KOPT-K1 (cell line): Measurements from ENCODE around the gene VWA7.

Experiments
- H3K27ac ChIP-seq: fragments of 200-600 bp; sonication (generic); 2 replicates; pipeline ENCODE4 v1.5.1; 2016; ENCODE audit warnings: antibody characterized with exemption, mild to moderate bottlenecking, low read depth, low read length; ENCODE audit not compliant: poor library complexity, severe bottlenecking
- H3K36me3 ChIP-seq: fragments of 200-600 bp; sonication (generic); 2 replicates; pipeline ENCODE4 v1.5.1; 2017; ENCODE audit warnings: antibody characterized with exemption, mild to moderate bottlenecking, low read length, moderate library complexity; ENCODE audit not compliant: insufficient read depth
- H3K9me3 ChIP-seq: fragments of 200-600 bp; sonication (generic); 2 replicates; pipeline ENCODE4 v1.5.1; 2017; ENCODE audit warnings: antibody characterized with exemption, low read length, mild to moderate bottlenecking; ENCODE audit not compliant: insufficient read depth, poor library complexity, severe bottlenecking

The VWA7 gene

DNA sequence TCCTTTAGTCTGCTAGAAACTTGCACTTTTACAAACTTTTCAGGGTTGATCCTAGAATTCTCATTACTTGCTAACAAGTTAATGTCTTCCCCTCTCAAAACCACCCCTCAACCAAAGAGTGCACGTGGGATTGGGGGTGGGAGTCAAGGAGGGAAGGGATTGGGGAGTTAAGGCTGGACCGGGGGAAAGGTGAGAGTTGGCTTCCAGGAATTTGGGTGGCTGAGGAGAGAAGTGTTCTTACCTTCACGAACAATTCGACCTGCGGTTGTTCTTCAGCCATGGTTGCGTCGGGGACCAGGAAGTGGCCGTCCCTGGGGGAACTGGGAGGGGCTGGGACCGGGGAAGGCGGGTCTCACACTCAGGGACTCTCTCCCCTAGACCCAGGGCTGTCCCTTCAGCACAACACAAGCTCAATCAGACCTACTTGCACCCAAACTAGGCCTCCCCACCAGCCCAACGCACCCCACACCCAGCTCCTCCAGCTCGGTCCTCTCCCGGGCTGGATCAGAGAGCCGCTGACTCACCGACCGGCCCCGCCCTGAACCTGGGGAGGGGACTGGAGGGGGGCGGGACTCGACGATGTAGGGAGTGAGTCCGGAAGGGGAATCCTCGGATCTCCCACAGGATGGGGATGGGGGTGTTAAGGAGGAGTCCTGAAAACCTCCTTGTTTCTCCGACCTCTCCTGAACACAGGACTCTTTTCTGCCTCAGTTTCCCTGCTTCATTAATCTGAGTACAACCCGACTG, 40.9 kb downstream of the VWA7 start, which contains the start of gene CLIC1:
CLIC1 (minus strand) TSS at position 510 of the 747 bp plus-strand sequence; CDS start at position 280, 230 bp downstream.
- Histone ChIP-seq H3K27ac (peak within 1 kb of the TSS; percentile 98), H3K9me3 (no peaks in the 10 kb centered on the region), H3K36me3 (peaks cover 35% of the 10 kb centered on the region)

- peaks cover 44% of the 10 kb centered on the region for H3K36me3 ChIP-seq
- H3K27ac ChIP-seq = peak overlapping the region; percentile 98
Measured at GRCh38 chr6:31734821-31735406, 42.2 kb downstream of the VWA7 start.

DNA sequence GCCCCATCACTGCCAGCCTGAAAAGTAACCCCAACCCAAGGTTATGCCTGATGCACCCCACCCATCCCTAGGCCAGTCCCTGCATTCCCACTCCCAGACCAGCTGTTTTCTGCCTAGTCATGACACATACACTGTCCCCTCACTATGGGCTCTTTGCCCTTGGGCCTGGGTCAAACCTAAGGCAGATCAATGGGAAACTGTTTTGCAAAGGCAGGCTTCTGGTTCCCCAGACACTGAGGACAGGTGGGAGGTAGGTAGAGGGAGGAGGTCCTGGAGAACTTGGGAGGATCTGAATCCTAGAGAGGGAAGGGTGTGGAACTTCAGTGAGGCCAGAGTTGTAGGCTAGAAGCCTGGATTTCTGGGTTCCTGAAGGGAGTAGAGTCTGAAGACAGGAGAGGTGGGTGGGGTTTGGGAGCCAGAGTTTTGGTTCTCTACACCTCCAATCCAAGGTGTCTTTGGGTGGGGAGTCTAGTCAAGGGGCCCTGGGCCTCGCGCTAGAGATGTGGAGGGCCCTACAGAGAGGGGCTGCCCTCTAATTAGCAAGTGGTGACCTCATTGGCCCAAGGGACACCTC, 42.8 kb downstream of the VWA7 start:
- H3K27ac ChIP-seq = peak overlapping the region; percentile 98
- peaks cover 44% of the 10 kb centered on the region for H3K36me3 ChIP-seq
- H3K9me3 ChIP-seq = no peaks in the 10 kb centered on the region

More at GRCh38 chr6:31734821-31735406, 42.2 kb downstream of the VWA7 start:
- H3K9me3 ChIP-seq = no peaks in the 10 kb centered on the region

DNA sequence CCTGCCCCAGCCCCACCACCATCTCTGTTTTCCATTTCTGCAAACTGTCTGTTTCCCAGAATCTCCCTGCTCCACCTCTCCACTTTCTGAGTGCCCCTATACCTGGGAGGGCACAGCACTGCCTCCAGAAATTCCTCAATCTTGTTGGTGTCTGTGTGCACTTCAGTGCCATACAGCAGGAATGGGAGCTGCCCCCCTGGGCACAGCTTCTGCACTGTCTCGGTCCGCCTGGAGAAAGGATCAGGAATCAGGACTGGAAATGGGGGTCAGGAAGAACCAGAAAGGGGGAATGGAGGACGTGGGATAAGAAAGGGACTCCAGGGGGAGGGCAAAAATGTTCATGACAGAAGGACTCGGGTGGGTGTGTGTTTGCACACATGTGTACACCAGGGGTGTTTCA, 43.4 kb downstream of the VWA7 start:
- Histone ChIP-seq H3K27ac (peak overlapping the region; percentile 98), H3K36me3 (peaks cover 44% of the 10 kb centered on the region), H3K9me3 (no peaks in the 10 kb centered on the region)

DNA sequence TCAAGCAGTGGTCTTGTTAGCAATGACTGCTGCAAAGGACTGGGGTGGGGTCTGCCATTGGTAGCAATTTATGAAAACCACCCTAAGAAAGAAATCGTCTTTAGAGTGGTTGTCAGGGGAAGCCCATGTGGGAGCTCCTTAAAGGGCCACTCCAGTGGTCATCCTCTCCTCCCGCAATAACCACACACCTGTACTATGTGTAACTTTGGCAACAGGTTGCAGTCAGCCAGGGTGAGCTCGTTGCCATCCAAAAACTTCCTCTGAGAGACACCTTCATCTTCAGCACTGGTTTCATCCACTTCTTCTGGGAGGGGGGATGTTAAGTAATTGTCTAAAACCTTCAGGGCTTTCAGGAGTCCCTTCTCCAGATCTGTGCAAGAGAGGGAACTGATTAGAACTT, 45.1 kb downstream of the VWA7 start:
- H3K27ac ChIP-seq = no peak overlapping the region
- H3K36me3 ChIP-seq = peaks cover 49% of the 10 kb centered on the region
- no peaks in the 10 kb centered on the region for H3K9me3 ChIP-seq

DNA sequence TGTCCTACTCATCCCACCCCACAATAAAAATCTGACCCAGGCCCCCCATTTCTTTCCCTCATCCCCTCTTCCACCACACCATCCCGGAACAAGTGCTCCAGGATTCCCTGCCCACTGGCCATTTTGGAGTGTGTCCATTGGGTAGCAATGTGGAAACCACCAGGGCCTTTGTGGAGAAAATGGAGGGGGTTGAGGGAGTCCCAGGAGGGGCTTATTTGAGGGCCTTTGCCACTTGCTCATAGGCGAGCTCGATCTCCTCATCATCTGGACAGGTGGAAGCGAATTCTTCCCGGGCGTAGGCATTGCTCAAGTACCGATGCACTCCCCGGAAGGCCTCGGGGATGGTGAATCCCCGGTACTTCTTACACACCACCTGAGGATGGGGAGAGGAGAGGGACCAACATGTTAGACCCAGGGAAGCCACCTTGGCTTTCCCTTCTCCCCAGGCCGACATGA, 46.5 kb downstream of the VWA7 start:
- Histone ChIP-seq H3K27ac (no peak overlapping the region), H3K9me3 (no peaks in the 10 kb centered on the region), H3K36me3 (peaks cover 57% of the 10 kb centered on the region)

DNA sequence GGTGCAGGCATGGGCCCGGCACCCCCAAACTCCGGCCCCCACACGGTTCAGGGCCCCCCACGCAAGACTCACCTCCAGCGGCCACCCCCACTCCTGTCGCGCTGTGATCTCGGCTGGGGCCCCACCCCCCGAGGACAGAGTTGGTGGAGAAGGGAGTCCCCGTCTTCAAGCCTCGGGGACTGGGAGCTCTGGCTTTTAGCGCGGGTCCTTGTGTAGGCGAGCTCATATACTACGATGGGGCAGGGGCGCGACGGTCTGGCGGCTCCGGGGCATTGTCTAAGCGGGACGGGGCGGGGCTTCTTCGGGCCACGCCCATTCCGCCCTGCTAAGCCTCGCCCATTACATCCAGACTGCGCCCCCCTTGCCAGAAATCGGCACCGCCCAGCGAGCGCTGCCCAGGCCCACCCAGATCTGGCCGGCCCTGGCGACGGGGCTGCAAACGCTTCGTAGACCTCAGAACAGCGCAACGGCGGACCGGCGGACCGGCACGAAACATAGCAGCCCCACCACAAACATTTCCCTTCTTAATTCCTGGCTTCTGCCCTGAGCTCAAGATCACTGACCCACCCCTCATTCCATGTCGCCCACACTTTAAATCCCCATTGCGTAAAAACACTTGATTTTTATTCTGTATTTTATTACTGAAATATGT, 47.0 kb downstream of the VWA7 start:
- Histone ChIP-seq H3K9me3 (no peaks in the 10 kb centered on the region), H3K36me3 (peaks cover 57% of the 10 kb centered on the region), H3K27ac (peak overlapping the region; percentile 64)

DNA sequence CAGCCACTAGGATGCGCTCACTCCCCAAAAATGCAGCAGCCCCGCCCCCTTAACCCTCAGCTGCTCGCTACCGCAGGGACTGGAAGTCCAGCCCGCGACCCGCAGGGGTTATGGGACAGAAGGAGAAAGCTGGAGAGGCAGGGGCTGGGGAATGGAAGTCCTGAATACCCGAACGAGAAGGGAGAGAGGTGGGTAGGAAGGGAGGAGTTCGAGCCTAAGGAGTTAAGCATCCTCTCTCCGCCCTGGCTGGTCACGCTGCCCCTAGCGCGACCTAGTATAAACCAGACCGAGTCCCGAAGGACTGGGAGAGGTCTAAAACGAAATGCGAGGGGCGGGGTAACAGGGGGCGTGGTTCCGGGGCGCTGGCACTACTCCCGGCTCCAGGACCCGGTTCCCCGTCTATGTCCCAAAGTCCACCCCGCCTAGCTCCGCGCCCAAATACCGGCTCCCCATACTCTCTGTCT, 47.6 kb downstream of the VWA7 start:
- Histone ChIP-seq H3K36me3 (peaks cover 57% of the 10 kb centered on the region), H3K27ac (peak overlapping the region; percentile 64), H3K9me3 (no peaks in the 10 kb centered on the region)

GRCh38 chr6:31728767-31729514, 48.2 kb downstream of the VWA7 start, which contains the start of gene DDAH2:
DDAH2 (minus strand) TSS chr6:31729299; CDS start chr6:31729161, 138 bp downstream.
- peaks cover 51% of the 10 kb centered on the region for H3K36me3 ChIP-seq
- H3K9me3 ChIP-seq = no peaks in the 10 kb centered on the region
- peak within 1 kb of the TSS; percentile 64 for H3K27ac ChIP-seq

- peak overlapping the region; percentile 59 for H3K27ac ChIP-seq
- peaks cover 42% of the 10 kb centered on the region for H3K36me3 ChIP-seq
- H3K9me3 ChIP-seq = no peaks in the 10 kb centered on the region
Measured at GRCh38 chr6:31727717-31728671, 49.1 kb downstream of the VWA7 start.

DNA sequence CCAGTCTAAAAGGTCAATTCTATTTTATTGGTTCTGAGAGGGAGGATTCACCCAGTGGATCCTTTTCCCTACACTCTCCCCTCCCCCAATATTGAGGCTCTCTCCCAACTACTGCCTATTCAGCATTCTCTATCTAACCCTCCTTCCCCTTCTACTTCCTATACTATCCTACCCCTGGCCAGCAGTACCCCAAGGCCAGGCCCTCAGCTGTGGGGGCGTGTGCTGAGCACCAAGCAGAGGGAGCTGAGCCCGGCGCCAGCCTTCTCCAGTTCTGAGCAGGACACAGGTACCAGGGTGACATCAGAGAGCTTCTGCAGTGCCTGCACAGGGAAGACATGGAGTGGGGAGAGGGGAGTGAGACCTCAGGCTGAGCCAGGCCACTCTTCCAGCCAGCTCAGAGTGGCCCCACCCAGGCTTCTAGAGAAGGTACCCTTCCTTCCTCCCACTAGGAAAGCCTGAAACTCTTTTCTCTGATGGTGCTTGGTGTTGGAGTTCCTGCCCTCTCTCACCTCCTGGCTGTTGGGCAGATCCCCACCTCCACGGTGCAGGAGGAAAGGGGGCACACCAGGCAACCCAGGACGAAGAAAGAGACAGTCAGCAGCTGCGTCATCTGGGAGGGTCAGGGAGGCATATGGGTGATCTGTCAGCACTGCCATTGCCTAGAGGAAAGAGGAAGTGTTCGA, 50.0 kb downstream of the VWA7 start:
- H3K36me3 ChIP-seq = peaks cover 34% of the 10 kb centered on the region
- peak overlapping the region; percentile 59 for H3K27ac ChIP-seq
- H3K9me3 ChIP-seq = no peaks in the 10 kb centered on the region

DNA sequence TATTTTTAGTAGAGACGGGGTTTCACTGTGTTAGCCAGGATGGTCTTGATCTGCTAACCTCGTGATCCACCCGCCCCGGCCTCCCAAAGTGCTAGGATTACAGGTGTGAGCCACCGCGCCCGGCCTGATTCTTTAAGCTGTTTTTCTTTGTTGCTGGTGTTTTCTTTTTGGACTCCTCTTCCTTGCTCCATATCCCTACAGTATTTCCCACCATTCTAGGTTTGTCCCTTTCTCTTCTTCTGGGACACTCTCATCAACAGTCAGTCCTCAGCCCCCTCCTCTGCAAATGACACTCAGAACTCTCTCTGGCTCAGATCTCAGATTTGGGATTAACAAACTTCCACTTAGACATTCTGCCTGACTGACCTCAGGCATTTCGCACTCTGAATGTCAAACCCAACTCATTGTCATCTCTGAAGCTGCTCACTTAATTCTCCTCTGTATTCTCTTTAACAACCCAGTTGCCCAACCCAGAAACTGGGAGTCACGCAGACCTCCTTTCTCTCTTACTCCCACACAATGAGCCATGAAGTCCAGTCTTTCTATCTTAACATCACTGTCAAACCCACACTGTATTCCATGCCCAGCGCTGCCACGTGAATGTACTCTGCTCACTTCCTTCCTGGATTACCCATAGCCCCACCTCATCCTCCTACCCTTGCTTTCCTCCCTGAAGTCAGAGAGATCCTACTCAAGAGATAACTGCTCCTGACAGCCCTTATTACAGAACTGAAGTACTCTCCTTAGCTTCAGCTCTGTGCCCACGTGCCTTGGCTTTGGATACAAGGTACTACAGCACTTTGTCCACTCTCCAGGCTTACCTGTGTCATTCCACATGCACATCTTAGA, 51.4 kb downstream of the VWA7 start:
- H3K9me3 ChIP-seq = no peaks in the 10 kb centered on the region
- peaks cover 19% of the 10 kb centered on the region for H3K36me3 ChIP-seq
- peak overlapping the region; percentile 19 for H3K27ac ChIP-seq
